SU-DHL-6 (cell line): ENCODE data around the gene ABCD1.
"Not testable (repeated sequence)": the region's sequence is repeated elsewhere in the genome, so short reads cannot be mapped to it uniquely, and the experiment has no call there.

Experiments used
- CTCF ChIP-seq: fragments of 200-600 bp; sonication (generic); IDR thresholded peaks from one replicate; pipeline ENCODE4 v1.5.1; 2017; ENCODE audit warnings: antibody characterized with exemption, mild to moderate bottlenecking, low read length, moderate library complexity; ENCODE audit not compliant: insufficient read depth, poor library complexity, severe bottlenecking
- EZH2phosphoT487 ChIP-seq: fragments of 200-600 bp; sonication (generic), shearing (Covaris generic); conservative IDR thresholded peaks from 2 replicates; pipeline ENCODE4 v1.6.1; 2018; ENCODE audit warnings: mild to moderate bottlenecking, antibody characterized with exemption, low read length, moderate library complexity, mixed read lengths

- not testable (repeated sequence) for TF ChIP-seq CTCF, EZH2phosphoT487
Measured at GRCh38 chrX:153746991-153747390, 22.3 kb downstream of the ABCD1 start.
